Breast epithelium (tissue), 3 donors: ENCODE results near the gene PRDM16.

ENCODE experiments used
- POLR2A ChIP-seq: fragments of 450-650 bp; IDR thresholded peaks from one replicate; pipeline ENCODE4 v1.6.1; 2016; ENCODE audit warnings: antibody characterized with exemption, mild to moderate bottlenecking, moderate library complexity
- POLR2AphosphoS5 ChIP-seq, 3 donors: sonication (generic); formaldehyde crosslinking; IDR thresholded peaks; one replicate each; pipeline ENCODE4 v1.6.1; 2017; ENCODE audit warnings: antibody characterized with exemption in 3 of 3
- TF ChIP-seq, protein P1 (sequence below), 3 donors: fragments of 450-650 bp; IDR thresholded peaks; one replicate each; pipeline ENCODE4 v1.5.1; 2016 to 2017; ENCODE audit warnings: antibody characterized with exemption in 3 of 3, mild to moderate bottlenecking in 3 of 3, moderate library complexity in 3 of 3

DNA sequence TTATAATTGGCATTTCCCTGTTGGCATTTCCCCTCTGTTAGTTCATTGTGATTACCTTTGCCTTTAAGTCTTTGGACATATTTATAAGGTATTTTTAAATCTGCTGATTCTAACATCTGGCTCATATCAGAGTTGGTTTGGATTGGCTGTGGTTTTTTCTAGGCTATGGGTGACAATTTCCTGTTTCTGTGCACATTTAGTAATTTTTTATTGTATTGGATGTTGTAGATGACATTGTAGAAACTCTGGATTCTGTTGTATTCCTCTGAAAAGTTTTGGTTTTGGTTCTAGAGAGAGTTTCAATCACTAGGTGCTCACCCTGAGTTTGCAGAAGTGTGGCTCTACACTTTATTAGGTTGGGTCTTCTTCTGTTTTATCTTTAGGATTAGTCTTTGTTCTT, 275.4 kb downstream of the PRDM16 start:
- TF ChIP-seq, protein P1, sequence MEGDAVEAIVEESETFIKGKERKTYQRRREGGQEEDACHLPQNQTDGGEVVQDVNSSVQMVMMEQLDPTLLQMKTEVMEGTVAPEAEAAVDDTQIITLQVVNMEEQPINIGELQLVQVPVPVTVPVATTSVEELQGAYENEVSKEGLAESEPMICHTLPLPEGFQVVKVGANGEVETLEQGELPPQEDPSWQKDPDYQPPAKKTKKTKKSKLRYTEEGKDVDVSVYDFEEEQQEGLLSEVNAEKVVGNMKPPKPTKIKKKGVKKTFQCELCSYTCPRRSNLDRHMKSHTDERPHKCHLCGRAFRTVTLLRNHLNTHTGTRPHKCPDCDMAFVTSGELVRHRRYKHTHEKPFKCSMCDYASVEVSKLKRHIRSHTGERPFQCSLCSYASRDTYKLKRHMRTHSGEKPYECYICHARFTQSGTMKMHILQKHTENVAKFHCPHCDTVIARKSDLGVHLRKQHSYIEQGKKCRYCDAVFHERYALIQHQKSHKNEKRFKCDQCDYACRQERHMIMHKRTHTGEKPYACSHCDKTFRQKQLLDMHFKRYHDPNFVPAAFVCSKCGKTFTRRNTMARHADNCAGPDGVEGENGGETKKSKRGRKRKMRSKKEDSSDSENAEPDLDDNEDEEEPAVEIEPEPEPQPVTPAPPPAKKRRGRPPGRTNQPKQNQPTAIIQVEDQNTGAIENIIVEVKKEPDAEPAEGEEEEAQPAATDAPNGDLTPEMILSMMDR (IDR thresholded peaks at IDR 0.05): no peak
- TF ChIP-seq POLR2A (no peak), POLR2AphosphoS5 (IDR thresholded peaks at IDR 0.05) (no peak)
